ENCODE results near the gene EHMT1. TPM values are rescaled to one million over a fixed set of nuclear protein-coding genes. Genes with fewer than 3 reads are reported as not detected.
"Not testable (repeated sequence)": the region's sequence is repeated elsewhere in the genome, so short reads cannot be mapped to it uniquely, and the experiment has no call there.

Gene EHMT1
- total and polyA plus RNA-seq, 4 experiments from 2014 or later = 6.7 to 118 (median 67.5) TPM

GRCh38 chr9:137590469-137591383 lies 28.1 kb upstream of the EHMT1 start, which contains the start of gene ZMYND19:
ZMYND19 (minus strand) TSS chr9:137590512; CDS start chr9:137590263, 249 bp downstream.
- no peaks in the 10 kb centered on the region for H3K9me3 ChIP-seq (ENCODE audit: control insufficient read depth in 1 of 2, low read length in 2 of 2)
- peak within 1 kb of the TSS; percentile 92 to 100 (median 96) for H3K4me3 Mint-ChIP-seq

GRCh38 chr9:137592767-137593166 lies 26.0 kb upstream of the EHMT1 start:
- intact Hi-C loops (cut with micrococcal nuclease) = no loop called here
- CTCF ChIA-PET (ENCODE audit: partially characterized antibody) = interaction anchor here (1.0 kb wide), 1 partner anchor 13 kb away, joined by 3 read pairs; no protein-coding TSS in a partner anchor
- POLR2A ChIA-PET (ENCODE audit: partially characterized antibody) = no interaction called here

More at GRCh38 chr9:137590469-137591383, 28.1 kb upstream of the EHMT1 start, which contains the start of gene ZMYND19:
- Mint-ChIP-seq H3K36me3 (peaks cover 14% of the 10 kb centered on the region in 2 donors), H3K27me3 (no peaks in the 10 kb centered on the region), H3K27ac (peak within 1 kb of the TSS; percentile 89 to 97 (median 95)), H3K9me3 (no peaks in the 10 kb centered on the region), H3K4me1 (peaks cover 5 to 24% (median 15%) of the 10 kb centered on the region in 4 donors)
- H3K4me1 ChIP-seq (ENCODE audit: insufficient read depth, low read length) = peaks cover 21% of the 10 kb centered on the region
- ChIA-PET POLR2A (ENCODE audit: partially characterized antibody) (interaction anchor here (0.6 to 1.6 kb wide), 8 partner anchors 10 to 39 kb away, joined by 3 to 14 read pairs (median 4); partner anchors contain the start of genes ARRDC1, DPH7, EHMT1 and MRPL41), CTCF (ENCODE audit: partially characterized antibody) (interaction anchor here (0.7 to 1.9 kb wide), 2 partner anchors 12 to 14 kb away, joined by 4 read pairs; partner anchors contain the start of genes ARRDC1 and DPH7)
- intact Hi-C loops (cut with micrococcal nuclease) = loop anchor here (1.0 to 2.0 kb wide), 4 partner anchors 11 to 800 kb away; partner anchors contain the start of genes ARRDC1 and TMEM141
- peak within 1 kb of the TSS; percentile 23 to 52 for H3K4me3 ChIP-seq (ENCODE audit: low read length in 2 of 2)
- DNase-seq = peak; percentile 85 to 93 (median 91)
- peak within 1 kb of the TSS; percentile 60 for H3K27ac ChIP-seq (ENCODE audit: low read depth, low read length)
- H3K27me3 ChIP-seq (ENCODE audit: insufficient read depth, low read length) = no peaks in the 10 kb centered on the region
- peaks cover 13% of the 10 kb centered on the region for H3K36me3 ChIP-seq (ENCODE audit: insufficient read depth, low read length)

GRCh38 chr9:137593176-137593575 lies 25.6 kb upstream of the EHMT1 start:
- H3K36me3 Mint-ChIP-seq = peaks cover 0 to 1% of the 10 kb centered on the region in 2 donors
- intact Hi-C loops (cut with micrococcal nuclease) = no loop called here
- Histone ChIP-seq H3K4me3 (ENCODE audit: low read length in 2 of 2) (no peak overlapping the region), H3K27ac (ENCODE audit: low read depth, low read length) (no peak overlapping the region), H3K27me3 (ENCODE audit: insufficient read depth, low read length) (no peaks in the 10 kb centered on the region), H3K9me3 (ENCODE audit: control insufficient read depth in 1 of 2, low read length in 2 of 2) (no peaks in the 10 kb centered on the region), H3K4me1 (ENCODE audit: insufficient read depth, low read length) (peaks cover 20% of the 10 kb centered on the region), H3K36me3 (ENCODE audit: insufficient read depth, low read length) (no peaks in the 10 kb centered on the region)
- peaks cover 4 to 19% (median 10%) of the 10 kb centered on the region in 4 donors for H3K4me1 Mint-ChIP-seq
- no peaks in the 10 kb centered on the region for H3K27me3 Mint-ChIP-seq
- ChIA-PET CTCF (ENCODE audit: partially characterized antibody) (interaction anchor here (1.0 kb wide), 1 partner anchor 14 kb away, joined by 3 read pairs; no protein-coding TSS in a partner anchor), POLR2A (ENCODE audit: partially characterized antibody) (no interaction called here)
- H3K9me3 Mint-ChIP-seq = no peaks in the 10 kb centered on the region
- H3K4me3 Mint-ChIP-seq = peak overlapping the region; percentile 18 to 63 (median 48)
- H3K27ac Mint-ChIP-seq = peak overlapping the region in 2 of 7 donors; percentile 8 to 71
- DNase-seq = no peak

More at GRCh38 chr9:137592767-137593166, 26.0 kb upstream of the EHMT1 start:
- Mint-ChIP-seq H3K9me3 (no peaks in the 10 kb centered on the region), H3K4me1 (peaks cover 5 to 23% (median 14%) of the 10 kb centered on the region in 4 donors), H3K27ac (peak overlapping the region in 2 of 7 donors; percentile 8 to 71), H3K27me3 (no peaks in the 10 kb centered on the region), H3K36me3 (peaks cover 4 to 5% of the 10 kb centered on the region in 2 donors), H3K4me3 (peak overlapping the region; percentile 18 to 63 (median 48))
- Histone ChIP-seq H3K36me3 (ENCODE audit: insufficient read depth, low read length) (peaks cover 3% of the 10 kb centered on the region), H3K4me3 (ENCODE audit: low read length in 2 of 2) (no peak overlapping the region), H3K4me1 (ENCODE audit: insufficient read depth, low read length) (peaks cover 21% of the 10 kb centered on the region), H3K27me3 (ENCODE audit: insufficient read depth, low read length) (no peaks in the 10 kb centered on the region), H3K9me3 (ENCODE audit: control insufficient read depth in 1 of 2, low read length in 2 of 2) (no peaks in the 10 kb centered on the region), H3K27ac (ENCODE audit: low read depth, low read length) (no peak overlapping the region)
- DNase-seq = no peak

- POLR2A ChIA-PET (ENCODE audit: partially characterized antibody) = not testable (repeated sequence)
Observed at GRCh38 chr9:137596577-137596976, 22.2 kb upstream of the EHMT1 start.

GRCh38 chr9:137598943-137599342 lies 19.9 kb upstream of the EHMT1 start:
- H3K9me3 Mint-ChIP-seq = no peaks in the 10 kb centered on the region
- Histone ChIP-seq H3K27ac (ENCODE audit: low read depth, low read length) (no peak overlapping the region), H3K4me1 (ENCODE audit: insufficient read depth, low read length) (no peaks in the 10 kb centered on the region), H3K27me3 (ENCODE audit: insufficient read depth, low read length) (no peaks in the 10 kb centered on the region), H3K9me3 (ENCODE audit: control insufficient read depth in 1 of 2, low read length in 2 of 2) (no peaks in the 10 kb centered on the region), H3K4me3 (ENCODE audit: low read length in 2 of 2) (no peak overlapping the region), H3K36me3 (ENCODE audit: insufficient read depth, low read length) (no peaks in the 10 kb centered on the region)
- no peak overlapping the region for H3K4me3 Mint-ChIP-seq
- H3K27me3 Mint-ChIP-seq = no peaks in the 10 kb centered on the region
- H3K4me1 Mint-ChIP-seq = peaks cover 1 to 10% (median 4%) of the 10 kb centered on the region in 4 donors
- H3K36me3 Mint-ChIP-seq = no peaks in the 10 kb centered on the region
- peak overlapping the region in 1 of 7 donors; percentile 29 for H3K27ac Mint-ChIP-seq
- POLR2A ChIA-PET (ENCODE audit: partially characterized antibody) = no interaction called here
- intact Hi-C loops (cut with micrococcal nuclease) = no loop called here
- CTCF ChIA-PET (ENCODE audit: partially characterized antibody) = interaction anchor here (1.4 kb wide), 1 partner anchor 19 kb away, joined by 3 read pairs; no protein-coding TSS in a partner anchor
- peak in 1 of 5 donors; percentile 2 for DNase-seq

More at GRCh38 chr9:137596577-137596976, 22.2 kb upstream of the EHMT1 start:
- H3K36me3 Mint-ChIP-seq; H3K9me3 Mint-ChIP-seq; H3K9me3 ChIP-seq (ENCODE audit: control insufficient read depth in 1 of 2, low read length in 2 of 2); DNase-seq; H3K27me3 ChIP-seq (ENCODE audit: insufficient read depth, low read length); H3K27ac Mint-ChIP-seq; H3K4me1 Mint-ChIP-seq; H3K36me3 ChIP-seq (ENCODE audit: insufficient read depth, low read length); H3K27me3 Mint-ChIP-seq; H3K4me3 Mint-ChIP-seq; CTCF ChIA-PET (ENCODE audit: partially characterized antibody); intact Hi-C loops (cut with micrococcal nuclease); H3K4me1 ChIP-seq (ENCODE audit: insufficient read depth, low read length); H3K27ac ChIP-seq (ENCODE audit: low read depth, low read length); H3K4me3 ChIP-seq (ENCODE audit: low read length in 2 of 2): not testable (repeated sequence)

- H3K4me1 Mint-ChIP-seq = peaks cover 11 to 24% (median 18%) of the 10 kb centered on the region in 4 donors
- no peaks in the 10 kb centered on the region for H3K9me3 Mint-ChIP-seq
- H3K27me3 Mint-ChIP-seq = no peaks in the 10 kb centered on the region
- intact Hi-C loops (cut with micrococcal nuclease) = no loop called here
- DNase-seq = no peak
- Histone ChIP-seq H3K4me3 (ENCODE audit: low read length in 2 of 2) (no peak overlapping the region), H3K27me3 (ENCODE audit: insufficient read depth, low read length) (no peaks in the 10 kb centered on the region), H3K36me3 (ENCODE audit: insufficient read depth, low read length) (no peaks in the 10 kb centered on the region), H3K9me3 (ENCODE audit: control insufficient read depth in 1 of 2, low read length in 2 of 2) (no peaks in the 10 kb centered on the region), H3K27ac (ENCODE audit: low read depth, low read length) (no peak overlapping the region), H3K4me1 (ENCODE audit: insufficient read depth, low read length) (peaks cover 15% of the 10 kb centered on the region)
- CTCF ChIA-PET (ENCODE audit: partially characterized antibody) = interaction anchor here (0.8 kb wide), 1 partner anchor 19 kb away, joined by 3 read pairs; no protein-coding TSS in a partner anchor
- POLR2A ChIA-PET (ENCODE audit: partially characterized antibody) = interaction anchor here (1.9 kb wide), 1 partner anchor 12 kb away, joined by 6 read pairs; the partner anchor contains the start of gene ZMYND19
- peak overlapping the region in 5 of 7 donors; percentile 20 to 70 (median 40) for H3K27ac Mint-ChIP-seq
- no peaks in the 10 kb centered on the region for H3K36me3 Mint-ChIP-seq
- H3K4me3 Mint-ChIP-seq = peak overlapping the region in 7 of 8 donors; percentile 13 to 59 (median 47)
Observed at GRCh38 chr9:137602661-137603060, 16.1 kb upstream of the EHMT1 start.

Data from CD4-positive, alpha-beta memory T cell (primary cell).